WI38 (cell line): ENCODE measurements around the gene FAAH.
"Not testable (repeated sequence)": the region's sequence is repeated elsewhere in the genome, so short reads cannot be mapped to it uniquely, and the experiment has no call there.

ENCODE experiments used
- H3K4me3 ChIP-seq: 2 replicates; pipeline ENCODE4 v1.5.1; 2011; ENCODE audit warnings: low read depth, mild to moderate bottlenecking, control low read depth, low read length
- CTCF ChIP-seq: IDR thresholded peaks from 2 replicates; pipeline ENCODE4 v1.5.1; 2012; ENCODE audit warnings: low read depth, mild to moderate bottlenecking, control low read depth, low read length

FAAH gene

GRCh38 chr1:46394108-46394871 is at the start of gene FAAH:
FAAH (plus strand) TSS chr1:46394317; CDS start chr1:46394349, 32 bp downstream.
- H3K4me3 ChIP-seq: no peak within 1 kb of the TSS
- no peak for TF ChIP-seq CTCF

- H3K4me3 ChIP-seq: no peak overlapping the region
- no peak for TF ChIP-seq CTCF
Measured at GRCh38 chr1:46344481-46344880, 49.6 kb upstream of the FAAH start.

GRCh38 chr1:46345281-46345680 is 48.8 kb upstream of the FAAH start:
- TF ChIP-seq CTCF: no peak
- no peak overlapping the region for H3K4me3 ChIP-seq

- TF ChIP-seq CTCF: no peak
Measured at GRCh38 chr1:46352363-46352762, 41.8 kb upstream of the FAAH start.

GRCh38 chr1:46355920-46356319 is 38.2 kb upstream of the FAAH start:
- not testable (repeated sequence) for H3K4me3 ChIP-seq

More at GRCh38 chr1:46352363-46352762, 41.8 kb upstream of the FAAH start:
- H3K4me3 ChIP-seq: no peak overlapping the region

GRCh38 chr1:46362158-46362557 is 32.0 kb upstream of the FAAH start:
- no peak for TF ChIP-seq CTCF
- H3K4me3 ChIP-seq: no peak overlapping the region

- no peak for TF ChIP-seq CTCF
- no peak overlapping the region for H3K4me3 ChIP-seq
Measured at GRCh38 chr1:46363121-46363520, 31.0 kb upstream of the FAAH start.

- no peak for TF ChIP-seq CTCF
- no peak overlapping the region for H3K4me3 ChIP-seq
Measured at GRCh38 chr1:46364612-46365011, 29.5 kb upstream of the FAAH start.

GRCh38 chr1:46365796-46366195 is 28.3 kb upstream of the FAAH start:
- H3K4me3 ChIP-seq: not testable (repeated sequence)
